Measurements from ENCODE around the gene PLK3. TPM values are rescaled to one million over a fixed set of nuclear protein-coding genes. Genes with fewer than 3 reads are reported as not detected.
A peak's percentile ranks its signal among the peaks of the same experiment; 100 is the strongest.

The PLK3 gene
- total RNA-seq, 1 donor from 2014 or later: 38.8 TPM

DNA sequence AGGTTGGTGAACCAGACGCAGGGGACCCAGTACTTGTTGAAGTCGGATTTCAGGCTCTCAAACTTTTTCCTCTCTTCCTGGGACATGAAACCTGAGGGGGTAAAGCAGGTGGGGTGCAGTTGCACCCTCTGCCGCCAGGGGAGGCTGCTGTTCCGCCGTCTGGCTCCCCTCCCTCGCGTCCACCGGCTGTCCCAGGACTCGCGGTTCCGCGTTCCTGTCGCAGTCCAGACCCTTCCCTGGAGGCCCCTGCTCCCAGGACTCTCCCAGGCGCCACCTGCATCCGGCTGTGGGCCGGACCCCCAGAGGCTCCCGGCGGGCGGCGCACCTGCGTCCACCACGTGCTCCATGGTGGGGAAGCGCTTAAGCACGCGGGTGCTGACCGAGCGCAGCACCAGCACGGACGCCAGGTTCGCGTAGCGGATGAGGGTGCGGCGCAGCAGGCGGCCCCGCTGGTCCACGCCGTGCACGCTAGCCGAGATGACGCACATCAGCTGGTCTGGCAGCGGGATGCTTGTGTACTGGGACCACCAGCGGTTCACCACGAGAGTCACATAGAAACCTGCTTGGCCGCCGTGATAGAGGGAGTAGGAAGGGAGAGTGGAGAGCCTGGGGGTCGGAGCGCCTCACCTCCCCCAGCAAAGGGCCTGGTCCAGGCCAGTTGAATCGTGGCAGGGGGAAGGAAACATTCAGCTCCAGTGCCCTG is 13.9 kb upstream of the PLK3 start:
- DNase-seq (peak; percentile 89), ATAC-seq (peak; percentile 94)
- H3K36me3 ChIP-seq: peaks cover 4% of the 10 kb centered on the region
- TF ChIP-seq CTCF (IDR thresholded peaks at IDR 0.05): peak; percentile 99
- H3K27me3 ChIP-seq: no peaks in the 10 kb centered on the region
- peak overlapping the region; percentile 67 for H3K27ac ChIP-seq
- intact Hi-C loops (cut with DNase I): no loop called here
- no peaks in the 10 kb centered on the region for H3K9me3 ChIP-seq
- H3K4me1 ChIP-seq: peaks cover 27% of the 10 kb centered on the region
- H3K4me3 ChIP-seq: peak overlapping the region; percentile 59

GRCh38 chr1:44786841-44787426 is 13.2 kb upstream of the PLK3 start:
- intact Hi-C loops (cut with DNase I): no loop called here
- no peaks in the 10 kb centered on the region for H3K27me3 ChIP-seq
- no peak for TF ChIP-seq CTCF (IDR thresholded peaks at IDR 0.05)
- ATAC-seq (no peak), DNase-seq (no peak)
- no peaks in the 10 kb centered on the region for H3K9me3 ChIP-seq
- H3K4me1 ChIP-seq: peaks cover 27% of the 10 kb centered on the region
- H3K36me3 ChIP-seq: no peaks in the 10 kb centered on the region
- H3K4me3 ChIP-seq: peak overlapping the region; percentile 59
- H3K27ac ChIP-seq: peak overlapping the region; percentile 67

DNA sequence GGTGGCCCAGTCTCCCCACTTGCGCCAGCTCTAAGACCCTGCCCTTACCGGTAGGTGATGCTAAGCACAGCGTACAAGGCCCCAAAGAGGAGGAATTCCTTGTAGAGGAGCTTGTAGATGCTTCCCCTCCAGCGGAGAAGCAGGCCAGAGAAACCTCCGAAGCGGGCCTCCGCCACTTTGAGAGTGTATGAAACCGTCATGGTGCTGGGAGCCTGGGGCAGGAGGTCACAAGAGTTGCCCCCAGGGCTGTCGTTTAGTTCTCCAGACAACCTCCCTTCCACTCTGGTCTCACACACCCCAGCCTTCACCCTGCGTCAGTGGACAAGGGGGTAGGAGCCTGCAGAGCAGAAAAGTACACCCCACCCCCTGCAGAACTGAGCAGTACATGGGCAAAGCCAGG is 12.7 kb upstream of the PLK3 start:
- no peak for ATAC-seq
- TF ChIP-seq CTCF (IDR thresholded peaks at IDR 0.05): no peak

DNA sequence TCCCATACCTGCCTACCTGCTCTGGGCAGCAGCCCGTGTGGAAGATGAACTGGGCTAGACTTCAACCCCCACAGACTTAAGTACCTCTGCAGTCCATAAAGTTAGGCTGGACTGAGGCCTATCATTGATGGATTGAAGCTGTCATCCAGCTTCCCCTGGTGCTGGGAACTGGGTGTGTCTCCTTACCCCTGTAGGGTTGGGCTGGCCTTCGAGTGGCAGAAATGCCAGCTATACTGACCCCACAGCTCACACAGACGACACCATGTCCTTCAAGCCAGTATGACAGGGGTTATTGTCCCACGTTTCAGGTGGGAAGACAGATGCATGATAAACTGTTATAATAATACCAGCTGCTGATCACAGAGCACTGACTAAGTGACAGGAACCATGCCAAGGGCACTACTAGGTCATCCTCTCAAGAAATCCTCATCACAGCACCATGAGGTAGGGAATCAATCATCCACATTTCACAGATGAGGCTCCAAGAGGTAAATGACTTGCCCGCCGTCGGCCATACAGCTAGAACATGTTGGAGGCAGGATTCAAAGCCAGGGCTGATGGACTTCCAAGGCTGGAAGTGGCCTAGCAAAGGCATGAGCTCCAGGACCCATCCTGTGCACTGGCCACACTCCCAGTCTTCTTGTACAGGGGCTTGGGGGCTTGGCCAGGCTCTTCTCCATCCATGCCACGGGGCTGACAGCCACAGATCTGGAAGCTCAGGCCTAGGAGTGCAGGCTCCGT is 11.9 kb upstream of the PLK3 start, which contains the start of gene BEST4:
BEST4 (minus strand) TSS at position 51 of the 741 bp plus-strand sequence. CDS start 465 bp downstream, outside the sequence.
- Histone ChIP-seq H3K9me3 (no peaks in the 10 kb centered on the region), H3K27me3 (no peaks in the 10 kb centered on the region), H3K4me3 (no peak within 1 kb of the TSS), H3K36me3 (no peaks in the 10 kb centered on the region), H3K4me1 (peaks cover 27% of the 10 kb centered on the region), H3K27ac (no peak within 1 kb of the TSS)
- no peak for DNase-seq
- intact Hi-C loops (cut with DNase I): no loop called here
- TF ChIP-seq CTCF (IDR thresholded peaks at IDR 0.05): no peak
- ATAC-seq: no peak

More for the DNA sequence above, 12.7 kb upstream of the PLK3 start:
- Histone ChIP-seq H3K36me3 (no peaks in the 10 kb centered on the region), H3K4me1 (peaks cover 27% of the 10 kb centered on the region), H3K27ac (no peak overlapping the region), H3K27me3 (no peaks in the 10 kb centered on the region), H3K9me3 (no peaks in the 10 kb centered on the region), H3K4me3 (no peak overlapping the region)
- no peak for DNase-seq
- intact Hi-C loops (cut with DNase I): no loop called here

DNA sequence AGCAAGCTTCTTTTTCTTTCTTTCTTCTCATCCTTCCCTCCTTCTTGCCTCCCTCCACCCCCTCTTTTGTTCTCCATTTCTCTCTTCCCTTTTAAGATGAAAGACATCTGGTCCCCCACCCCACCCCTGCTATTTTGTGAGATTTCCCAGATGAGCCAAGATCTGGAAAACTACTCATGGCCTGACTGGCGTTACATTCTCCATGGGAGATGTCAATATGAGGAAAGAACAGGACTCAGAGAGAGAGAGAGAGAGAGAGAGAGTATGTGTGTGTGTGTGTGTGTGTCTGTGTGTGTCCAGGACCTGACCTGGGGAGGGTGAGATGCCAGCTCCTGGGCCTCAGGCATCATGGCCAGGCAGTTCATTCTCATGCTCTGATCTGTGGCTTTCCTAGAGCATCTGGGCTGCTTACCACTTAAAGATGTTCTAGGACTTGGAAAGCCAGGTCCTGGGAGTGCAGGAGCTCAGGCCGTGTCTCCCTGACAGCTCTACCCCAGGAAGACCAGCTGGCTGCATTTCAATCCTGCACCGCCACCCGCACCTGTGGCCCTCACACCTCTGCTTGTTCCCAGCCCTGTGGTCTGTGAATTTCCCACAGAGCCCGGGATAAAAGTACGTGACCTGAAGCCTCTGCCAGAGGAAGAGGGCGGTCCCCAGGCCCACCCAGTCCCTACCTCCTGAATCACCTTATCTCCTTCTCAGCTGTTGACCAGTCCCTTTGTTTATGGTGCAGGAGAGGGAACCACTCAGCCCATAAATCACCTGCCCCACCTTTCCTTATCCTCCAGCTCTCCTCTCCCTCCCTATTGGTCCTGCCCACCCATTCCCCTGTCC is 9.0 kb upstream of the PLK3 start:
- DNase-seq: peak; percentile 34
- Histone ChIP-seq H3K27ac (no peak overlapping the region), H3K9me3 (no peaks in the 10 kb centered on the region), H3K27me3 (no peaks in the 10 kb centered on the region), H3K36me3 (no peaks in the 10 kb centered on the region), H3K4me3 (no peak overlapping the region), H3K4me1 (peaks cover 5% of the 10 kb centered on the region)
- intact Hi-C loops (cut with DNase I): no loop called here
- no peak for TF ChIP-seq CTCF (IDR thresholded peaks at IDR 0.05)
- ATAC-seq: no peak

Measured in upper lobe of right lung (tissue), 1 donor.